ENCODE data around the gene HPDL.

The HPDL gene

DNA sequence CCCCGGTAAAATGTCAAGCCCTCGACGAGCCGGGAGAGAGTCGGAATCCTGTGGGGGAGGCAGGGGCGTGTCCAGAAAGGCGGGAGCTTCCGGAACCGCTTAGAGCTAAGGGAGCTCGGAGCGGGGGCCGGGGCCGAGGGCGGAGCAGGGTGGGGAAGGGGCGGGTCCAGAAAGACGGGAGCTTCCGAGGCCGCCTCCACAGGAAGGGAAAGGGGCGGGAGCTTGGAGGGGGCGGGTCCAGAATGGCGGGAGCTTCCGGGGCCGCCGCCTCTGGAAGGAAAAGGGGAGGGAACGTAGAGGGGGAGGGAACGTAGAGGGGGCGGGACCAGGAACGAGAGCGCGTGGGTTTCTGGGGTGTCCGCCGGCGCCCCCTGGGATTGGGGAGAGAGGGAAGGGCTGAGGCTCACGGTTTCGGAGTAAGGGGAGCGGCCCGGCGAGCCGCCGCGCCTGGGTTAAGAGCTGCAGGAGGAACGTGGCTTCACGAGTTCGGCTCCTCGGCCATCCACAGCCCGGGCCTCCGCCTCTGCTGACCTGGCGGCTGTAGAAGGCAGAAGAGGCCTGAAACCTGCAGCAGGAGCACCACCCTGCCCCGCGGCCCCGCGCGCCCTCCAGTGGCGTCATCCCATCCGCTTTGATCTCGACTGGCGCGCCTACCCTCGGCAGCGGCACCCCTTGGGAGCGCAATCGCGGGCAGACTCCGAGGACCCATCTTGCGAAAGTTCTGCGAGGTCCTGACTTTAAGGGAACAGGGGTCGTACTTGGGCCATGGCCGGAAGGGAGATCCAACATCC lies 23.0 kb upstream of the HPDL start:
- Histone ChIP-seq H3K9me3 (ENCODE audit: control insufficient read depth, insufficient read depth, low read length) (no peaks in the 10 kb centered on the region), H4K20me1 (ENCODE audit: control insufficient read depth, insufficient read depth, low read depth, low read length) (no peaks in the 10 kb centered on the region), H3K79me2 (ENCODE audit: control insufficient read depth, low read length) (peaks cover 8% of the 10 kb centered on the region), H3K9me2 (replicated peaks; ENCODE audit: control insufficient read depth, low read length) (no peaks in the 10 kb centered on the region), H3K27me3 (ENCODE audit: control insufficient read depth, low read length) (no peaks in the 10 kb centered on the region), H3F3A (ENCODE audit: control insufficient read depth, insufficient read depth) (peaks cover 26% of the 10 kb centered on the region), H3K4me2 (ENCODE audit: low read length) (peak overlapping the region; percentile 85), H3K4me3 (ENCODE audit: low read length) (peak overlapping the region; percentile 84), H3K27ac (ENCODE audit: low read depth, low read length) (peak overlapping the region; percentile 83), H3K36me3 (ENCODE audit: control insufficient read depth, low read length) (no peaks in the 10 kb centered on the region), H3K4me1 (ENCODE audit: control insufficient read depth, low read length) (peaks cover 41% of the 10 kb centered on the region)
- TF ChIP-seq CTCF (IDR thresholded peaks at IDR 0.05; ENCODE audit: low read depth, low read length, poor library complexity, severe bottlenecking) (peak; percentile 97), EZH2phosphoT487 (IDR thresholded peaks at IDR 0.05; ENCODE audit: borderline replicate concordance, low read length) (no peak)

DNA sequence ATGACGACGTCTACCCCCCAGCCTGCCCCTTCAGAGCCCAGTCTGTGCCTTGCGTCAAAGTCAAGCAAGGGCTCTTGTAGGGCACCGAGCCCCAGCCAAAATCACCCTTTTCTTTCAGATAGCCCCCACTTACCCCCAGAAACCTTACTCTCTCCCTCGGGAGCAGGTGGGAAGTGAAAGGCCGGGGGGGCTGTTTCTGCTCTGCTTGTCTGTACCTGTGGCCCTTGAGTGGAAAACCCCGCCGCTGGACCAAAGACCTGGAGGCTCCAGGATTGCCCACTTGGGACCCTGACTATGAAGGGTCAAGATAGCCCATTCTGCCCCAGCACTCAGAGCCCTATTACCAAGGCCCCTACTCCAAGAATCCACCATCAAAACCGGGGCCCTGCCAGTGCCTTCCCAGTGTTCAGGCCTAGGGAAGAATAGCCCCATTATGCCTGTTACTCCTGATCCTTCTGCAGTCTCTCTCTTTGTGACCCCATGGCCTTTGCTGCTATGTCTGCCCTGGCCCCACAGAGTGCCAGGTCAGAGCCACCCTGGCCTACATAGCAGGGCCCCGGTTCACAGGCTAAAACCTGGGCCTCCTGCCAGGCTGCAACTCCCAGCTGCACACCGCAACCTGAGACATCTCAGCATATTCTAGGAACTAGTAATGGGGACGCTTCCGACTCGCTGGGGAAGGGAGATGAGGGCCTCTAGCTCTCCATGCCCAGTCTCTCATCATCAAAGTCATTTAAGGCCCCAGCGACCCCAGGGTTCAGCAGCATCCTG lies 22.2 kb upstream of the HPDL start:
- H3K36me3 ChIP-seq (ENCODE audit: control insufficient read depth, low read length) = no peaks in the 10 kb centered on the region
- H3K4me2 ChIP-seq (ENCODE audit: low read length) = peak overlapping the region; percentile 78
- TF ChIP-seq EZH2phosphoT487 (IDR thresholded peaks at IDR 0.05; ENCODE audit: borderline replicate concordance, low read length) (no peak), CTCF (IDR thresholded peaks at IDR 0.05; ENCODE audit: low read depth, low read length, poor library complexity, severe bottlenecking) (no peak)
- peaks cover 41% of the 10 kb centered on the region for H3K4me1 ChIP-seq (ENCODE audit: control insufficient read depth, low read length)
- no peaks in the 10 kb centered on the region for H3K27me3 ChIP-seq (ENCODE audit: control insufficient read depth, low read length)
- H3K79me2 ChIP-seq (ENCODE audit: control insufficient read depth, low read length) = peaks cover 8% of the 10 kb centered on the region
- peak overlapping the region; percentile 81 for H3K4me3 ChIP-seq (ENCODE audit: low read length)
- H3K9me3 ChIP-seq (ENCODE audit: control insufficient read depth, insufficient read depth, low read length) = no peaks in the 10 kb centered on the region
- peaks cover 26% of the 10 kb centered on the region for H3F3A ChIP-seq (ENCODE audit: control insufficient read depth, insufficient read depth)
- H3K9me2 ChIP-seq (replicated peaks; ENCODE audit: control insufficient read depth, low read length) = no peaks in the 10 kb centered on the region
- H4K20me1 ChIP-seq (ENCODE audit: control insufficient read depth, insufficient read depth, low read depth, low read length) = no peaks in the 10 kb centered on the region
- H3K27ac ChIP-seq (ENCODE audit: low read depth, low read length) = peak overlapping the region; percentile 83

DNA sequence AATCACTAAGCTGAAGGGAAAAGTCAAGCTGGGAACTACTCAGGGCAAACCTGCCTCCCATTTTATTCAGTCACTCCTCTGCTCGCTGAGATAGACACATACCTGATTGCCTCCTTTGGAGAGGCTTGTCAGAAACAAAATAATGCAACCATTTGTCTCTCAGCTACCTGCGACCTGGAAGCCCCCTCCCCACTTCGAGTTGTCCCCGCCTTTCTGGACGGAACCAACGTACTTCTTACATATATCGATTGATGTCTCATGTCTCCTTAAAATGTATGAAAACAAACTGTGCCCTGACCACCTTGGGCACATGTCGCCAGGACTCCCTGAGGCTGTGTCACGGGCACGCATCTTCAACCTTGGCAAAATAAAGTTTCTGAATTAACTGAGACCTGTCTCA lies 21.5 kb upstream of the HPDL start:
- Histone ChIP-seq H3K79me2 (ENCODE audit: control insufficient read depth, low read length) (peaks cover 8% of the 10 kb centered on the region), H4K20me1 (ENCODE audit: control insufficient read depth, insufficient read depth, low read depth, low read length) (no peaks in the 10 kb centered on the region), H3K9me3 (ENCODE audit: control insufficient read depth, insufficient read depth, low read length) (no peaks in the 10 kb centered on the region), H3K27ac (ENCODE audit: low read depth, low read length) (peak overlapping the region; percentile 83), H3K9me2 (replicated peaks; ENCODE audit: control insufficient read depth, low read length) (no peaks in the 10 kb centered on the region), H3K36me3 (ENCODE audit: control insufficient read depth, low read length) (no peaks in the 10 kb centered on the region), H3K4me1 (ENCODE audit: control insufficient read depth, low read length) (peaks cover 41% of the 10 kb centered on the region), H3K4me2 (ENCODE audit: low read length) (peak overlapping the region; percentile 78), H3F3A (ENCODE audit: control insufficient read depth, insufficient read depth) (peaks cover 26% of the 10 kb centered on the region), H3K27me3 (ENCODE audit: control insufficient read depth, low read length) (no peaks in the 10 kb centered on the region), H3K4me3 (ENCODE audit: low read length) (peak overlapping the region; percentile 81)
- no peak for TF ChIP-seq EZH2phosphoT487 (IDR thresholded peaks at IDR 0.05; ENCODE audit: borderline replicate concordance, low read length)
- no peak for TF ChIP-seq CTCF (IDR thresholded peaks at IDR 0.05; ENCODE audit: low read depth, low read length, poor library complexity, severe bottlenecking)

All from DOHH2 (cell line).